RWPE1 (cell line): Measurements from ENCODE around the gene ANKLE2.

Experiments used
- CTCF ChIA-PET: fragments of 350-600 bp; sonication (Branson Sonifier 250); formaldehyde crosslinking; extraction: SDS; loops from one replicate; lab custom pipeline; 2021; lab: Yijun Ruan, JAX
- POLR2A ChIA-PET: fragments of 400-600 bp; formaldehyde crosslinking; extraction: SDS; loops from one replicate; lab custom pipeline; 2020; ENCODE audit warnings: antibody characterized with exemption; ENCODE audit not compliant: low non-redundant PET; lab: Yijun Ruan, JAX
- DNase-seq: peaks from one replicate; pipeline ENCODE4 v3.0.0; 2012; ENCODE audit warnings: low spot score
- H3K27ac ChIP-seq: fragments of 450-650 bp; 2 replicates; pipeline ENCODE4 v1.5.1; 2017
- CTCF ChIP-seq: fragments of 450-650 bp; conservative IDR thresholded peaks from 2 replicates; pipeline ENCODE4 v1.5.1; 2017; ENCODE audit warnings: low read depth, mild to moderate bottlenecking

Gene ANKLE2

GRCh38 chr12:132730353-132730752 is 31.3 kb downstream of the ANKLE2 start:
- peak overlapping the region; percentile 35 for H3K27ac ChIP-seq
- ChIA-PET POLR2A (no interaction called here), CTCF (interaction anchor here (0.7 kb wide), 1 partner anchor 58 kb away, joined by 3 read pairs; no protein-coding TSS in a partner anchor)
- DNase-seq: no peak
- no peak for TF ChIP-seq CTCF

DNA sequence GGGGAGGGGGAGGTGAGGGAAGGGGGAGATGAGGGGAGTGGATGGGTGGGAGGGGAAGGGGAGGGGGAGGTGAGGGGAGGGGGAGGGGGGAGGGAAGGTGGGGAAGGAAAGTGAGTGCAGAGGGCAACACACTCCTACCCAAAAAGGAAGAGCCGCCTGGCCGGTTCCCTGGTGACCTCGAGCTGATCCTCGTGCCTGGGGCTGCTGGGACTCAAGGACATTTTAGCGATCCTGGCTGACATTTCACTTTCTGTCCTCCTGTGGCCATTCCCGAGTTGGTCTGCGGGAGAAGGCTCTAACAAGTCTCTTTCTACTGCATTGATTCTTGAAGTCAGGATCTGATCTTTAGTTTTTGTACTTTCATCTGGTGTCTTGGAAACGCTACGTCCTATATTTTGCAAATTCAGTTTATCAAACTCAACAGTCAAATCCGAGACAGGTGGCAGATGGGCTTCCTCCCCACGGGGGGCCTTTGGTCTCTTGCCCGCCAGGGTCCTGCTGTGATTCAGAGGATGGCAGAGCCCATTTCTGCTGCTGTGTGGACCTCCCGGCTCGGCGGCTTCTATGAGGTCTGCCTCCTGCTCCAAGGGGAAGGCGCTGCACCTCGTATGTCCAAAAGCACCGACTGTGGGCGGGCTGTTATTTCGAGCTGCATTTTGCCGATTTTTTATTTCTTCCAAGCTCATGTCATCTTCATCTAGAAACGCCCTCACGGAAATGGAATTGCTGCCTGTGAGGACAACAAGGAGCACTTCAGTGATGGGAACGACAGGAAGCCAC is 31.9 kb downstream of the ANKLE2 start:
- DNase-seq: no peak
- TF ChIP-seq CTCF: no peak
- POLR2A ChIA-PET: no interaction called here
- peak overlapping the region; percentile 35 for H3K27ac ChIP-seq
- CTCF ChIA-PET: interaction anchor here (0.6 kb wide), 1 partner anchor 168 kb away, joined by 3 read pairs; no protein-coding TSS in a partner anchor

DNA sequence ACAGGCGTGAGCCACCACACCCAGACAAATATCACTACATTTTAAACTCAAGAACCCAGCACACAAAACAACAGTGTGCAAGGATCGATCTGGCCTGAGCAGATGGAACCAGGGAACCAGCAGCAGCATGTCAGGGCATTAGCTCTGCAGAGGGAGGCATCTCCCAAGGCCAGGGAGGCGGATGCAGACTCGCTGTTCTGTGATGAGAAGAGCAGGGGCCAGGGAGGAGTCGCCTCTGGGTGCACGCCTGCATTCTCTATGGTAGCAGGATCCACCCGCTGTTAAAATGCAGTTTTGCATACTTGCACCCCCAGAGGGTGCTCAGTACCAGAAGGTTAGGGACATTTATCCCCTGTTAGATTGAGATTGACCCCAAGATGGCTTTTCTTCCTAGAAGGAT is 33.1 kb downstream of the ANKLE2 start:
- TF ChIP-seq CTCF: no peak

DNA sequence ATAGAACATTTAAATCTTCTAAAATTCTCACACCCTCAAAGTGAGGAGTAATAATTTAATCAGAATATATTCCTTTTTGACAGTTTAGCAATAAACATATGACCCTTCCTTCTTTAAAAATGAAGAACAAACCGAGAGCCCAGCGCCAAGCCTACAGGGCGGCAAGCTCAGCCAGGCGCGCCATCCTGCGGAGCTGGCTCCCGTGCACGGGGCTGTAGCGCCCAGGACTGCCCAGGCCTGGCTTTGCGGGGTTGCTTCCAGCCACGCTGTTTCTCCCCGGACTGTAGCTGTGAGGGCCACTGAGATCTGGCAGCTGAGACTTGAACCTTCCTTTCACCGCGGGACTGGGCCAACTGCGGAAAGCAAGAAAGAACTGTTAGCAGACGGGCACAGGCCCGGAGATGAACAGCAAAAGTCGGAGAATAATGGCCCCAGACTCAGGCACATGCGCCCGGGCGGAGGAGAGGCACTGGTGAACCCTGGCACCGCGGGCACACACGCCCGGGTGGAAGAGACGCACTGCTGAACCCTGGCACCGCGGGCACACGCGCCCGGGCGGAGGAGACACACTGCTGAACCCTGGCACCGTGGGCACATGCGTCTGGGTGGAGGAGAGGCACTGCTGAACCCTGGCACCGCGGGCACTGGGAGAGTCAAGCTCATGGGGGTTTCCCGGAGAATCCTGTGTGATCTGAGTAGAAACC is 34.4 kb downstream of the ANKLE2 start:
- POLR2A ChIA-PET: no interaction called here
- no peak for DNase-seq
- peak overlapping the region; percentile 23; the same call in 1 of the 2 replicates for H3K27ac ChIP-seq
- TF ChIP-seq CTCF: no peak
- CTCF ChIA-PET: no interaction called here

More for the DNA sequence above, 33.1 kb downstream of the ANKLE2 start:
- CTCF ChIA-PET: no interaction called here
- DNase-seq: no peak
- POLR2A ChIA-PET: no interaction called here
- peak overlapping the region; percentile 23; the same call in 1 of the 2 replicates for H3K27ac ChIP-seq

- TF ChIP-seq CTCF: no peak
- CTCF ChIA-PET: no interaction called here
- POLR2A ChIA-PET: no interaction called here
Measured at GRCh38 chr12:132726386-132726785, 35.2 kb downstream of the ANKLE2 start.

DNA sequence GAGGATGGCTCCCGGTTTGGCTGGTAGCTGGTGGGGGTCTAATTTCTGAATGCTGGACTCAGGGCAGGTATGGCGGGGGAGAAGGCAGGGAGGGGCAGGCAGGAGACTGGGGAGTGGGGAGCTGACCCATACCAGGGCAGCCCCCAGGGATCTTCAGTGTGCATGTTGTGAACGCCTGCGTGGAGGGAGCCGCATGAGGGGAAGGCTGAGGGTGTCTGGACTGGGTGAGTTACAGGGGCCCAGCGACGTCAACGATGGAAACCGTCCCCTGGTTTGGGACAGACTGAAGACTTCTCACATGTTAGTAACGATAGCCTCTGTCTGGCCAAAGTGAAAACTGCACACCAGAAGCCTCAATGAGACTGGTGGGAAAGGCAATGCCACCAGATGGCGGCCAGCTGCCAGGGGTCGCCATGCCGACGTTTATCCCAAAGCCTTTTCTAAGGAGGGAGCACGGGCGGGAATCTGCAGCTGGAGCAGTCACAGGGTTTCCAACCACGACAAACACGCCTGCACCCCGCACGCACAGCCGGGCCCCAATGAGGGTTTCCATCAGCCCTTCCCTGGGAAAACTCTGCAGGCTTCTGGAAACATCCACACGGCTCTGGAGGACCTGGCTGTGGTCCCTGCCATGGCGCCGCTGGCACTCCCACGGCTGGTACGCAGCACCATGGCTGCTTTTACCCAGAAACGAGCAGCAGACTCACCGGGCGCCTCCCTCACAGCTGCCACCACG is 37.0 kb downstream of the ANKLE2 start:
- no peak for DNase-seq
- TF ChIP-seq CTCF: no peak
- CTCF ChIA-PET: interaction anchor here (0.6 kb wide), 1 partner anchor 44 kb away, joined by 3 read pairs; no protein-coding TSS in a partner anchor
- POLR2A ChIA-PET: no interaction called here
- peak overlapping the region; percentile 30 for H3K27ac ChIP-seq

More at GRCh38 chr12:132726386-132726785, 35.2 kb downstream of the ANKLE2 start:
- DNase-seq: no peak
- no peak overlapping the region for H3K27ac ChIP-seq
